Common myeloid progenitor, CD34-positive (primary cell): ENCODE measurements around the gene ARHGEF19.

Experiments used
- CTCF ChIA-PET: fragments of 350-600 bp; sonication (Branson Sonifier 250); formaldehyde crosslinking; loops from one replicate; lab custom pipeline; 2021; ENCODE audit warnings: antibody characterized with exemption; lab: Charles Lee
- POLR2A ChIA-PET: fragments of 350-600 bp; sonication (Branson Sonifier 250); formaldehyde crosslinking; loops from one replicate; lab custom pipeline; 2021; ENCODE audit warnings: antibody characterized with exemption; lab: Charles Lee
- DNase-seq, 3 donors: peaks; one replicate each; pipeline versions ENCODE4 v3.0.0 to v3.0.0-alpha.2; 2013
- H3K27ac ChIP-seq, 2 experiments: 1 replicate in 1 of 2; 2 replicates in 1 of 2; pipeline ENCODE4 v1.7.0; 2013; ENCODE audit warnings: inconsistent platforms in 2 of 2, low read length in 2 of 2, mild to moderate bottlenecking in 2 of 2, low read depth in 1 of 2, moderate library complexity in 1 of 2; ENCODE audit not compliant: severe bottlenecking in 2 of 2, insufficient read depth in 1 of 2, poor library complexity in 1 of 2
- H3K27me3 ChIP-seq, 5 experiments: replicated peaks in 2 of 5; 1 replicate in 3 of 5; 2 replicates in 2 of 5; pipeline versions ENCODE4 v1.6.1 to v1.7.0; 2013; ENCODE audit warnings: low read length in 4 of 5, mild to moderate bottlenecking in 2 of 5, moderate library complexity in 2 of 5, inconsistent platforms in 1 of 5; ENCODE audit not compliant: insufficient read depth in 5 of 5, control insufficient read depth in 4 of 5
- H3K36me3 ChIP-seq, 4 experiments: 1 replicate in 2 of 4; 2 replicates in 2 of 4; pipeline versions ENCODE4 v1.6.1 to v1.7.0; 2013; ENCODE audit warnings: low read length in 3 of 4, control low read depth in 1 of 4, mild to moderate bottlenecking in 1 of 4; ENCODE audit not compliant: control insufficient read depth in 4 of 4, insufficient read depth in 4 of 4
- H3K4me1 ChIP-seq, 4 experiments: 1 replicate in 3 of 4; 2 replicates in 1 of 4; pipeline versions ENCODE4 v1.6.1 to v1.7.1; 2013; ENCODE audit warnings: low read length in 3 of 4, mild to moderate bottlenecking in 3 of 4, control low read depth in 1 of 4, inconsistent platforms in 1 of 4, moderate library complexity in 1 of 4; ENCODE audit not compliant: control insufficient read depth in 4 of 4, insufficient read depth in 4 of 4; ENCODE audit errors: control extremely low read depth in 1 of 4
- H3K4me3 ChIP-seq, 7 experiments: 1 replicate in 4 of 7; 2 replicates in 3 of 7; pipeline versions ENCODE4 v1.5.1 to v1.7.0; 2013; ENCODE audit warnings: mild to moderate bottlenecking in 7 of 7, low read length in 6 of 7, moderate library complexity in 6 of 7, inconsistent platforms in 2 of 7, low read depth in 2 of 7, control low read depth in 1 of 7; ENCODE audit not compliant: insufficient read depth in 4 of 7, control insufficient read depth in 1 of 7; ENCODE audit errors: extremely low read depth in 1 of 7
- H3K9me3 ChIP-seq, 5 experiments: 1 replicate in 4 of 5; 2 replicates in 1 of 5; pipeline versions ENCODE4 v1.6.1 to v1.7.1; 2013; ENCODE audit warnings: low read length in 4 of 5, mild to moderate bottlenecking in 2 of 5, inconsistent platforms in 1 of 5, low read depth in 1 of 5, moderate library complexity in 1 of 5; ENCODE audit not compliant: control insufficient read depth in 4 of 5, insufficient read depth in 2 of 5; ENCODE audit errors: control extremely low read depth in 1 of 5
- WGBS: methylation state at CpG from one replicate; pipeline ENCODE4 v1.1.5; 2013; ENCODE audit not compliant: insufficient coverage; 5-methylcytosine and 5-hydroxymethylcytosine counted together

The ARHGEF19 gene

DNA sequence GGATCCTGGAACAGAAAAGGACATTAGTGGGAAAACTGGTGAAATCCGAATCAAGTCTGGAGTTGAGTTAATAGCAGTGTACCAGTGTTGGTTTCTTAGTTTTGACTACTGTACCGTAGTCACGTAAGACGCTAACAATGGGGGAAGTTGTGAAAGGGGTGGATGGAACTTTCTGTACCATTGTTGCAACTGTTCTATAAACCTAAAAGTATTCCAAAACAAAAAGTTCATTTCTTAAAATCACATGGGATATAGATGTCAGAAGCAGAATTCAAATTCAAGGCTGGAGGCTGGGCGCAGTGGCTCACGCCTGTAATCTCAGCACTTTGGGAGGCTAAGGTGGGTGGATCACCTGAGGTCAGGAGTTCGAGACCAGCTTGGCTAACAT is 16.9 kb downstream of the ARHGEF19 start:
- POLR2A ChIA-PET: no interaction called here
- WGBS: 83% methylated on average over 3 of the region's 7 CpGs
- Histone ChIP-seq H3K4me3 (no peak overlapping the region), H3K4me1 (no peaks in the 10 kb centered on the region), H3K27ac (no peak overlapping the region), H3K36me3 (peaks cover 0 to 16% (median 3%) of the 10 kb centered on the region in 4 experiments), H3K9me3 (no peaks in the 10 kb centered on the region), H3K27me3 (peaks cover 0 to 2% (median 0%) of the 10 kb centered on the region in 5 experiments)
- CTCF ChIA-PET: no interaction called here
- no peak for DNase-seq

DNA sequence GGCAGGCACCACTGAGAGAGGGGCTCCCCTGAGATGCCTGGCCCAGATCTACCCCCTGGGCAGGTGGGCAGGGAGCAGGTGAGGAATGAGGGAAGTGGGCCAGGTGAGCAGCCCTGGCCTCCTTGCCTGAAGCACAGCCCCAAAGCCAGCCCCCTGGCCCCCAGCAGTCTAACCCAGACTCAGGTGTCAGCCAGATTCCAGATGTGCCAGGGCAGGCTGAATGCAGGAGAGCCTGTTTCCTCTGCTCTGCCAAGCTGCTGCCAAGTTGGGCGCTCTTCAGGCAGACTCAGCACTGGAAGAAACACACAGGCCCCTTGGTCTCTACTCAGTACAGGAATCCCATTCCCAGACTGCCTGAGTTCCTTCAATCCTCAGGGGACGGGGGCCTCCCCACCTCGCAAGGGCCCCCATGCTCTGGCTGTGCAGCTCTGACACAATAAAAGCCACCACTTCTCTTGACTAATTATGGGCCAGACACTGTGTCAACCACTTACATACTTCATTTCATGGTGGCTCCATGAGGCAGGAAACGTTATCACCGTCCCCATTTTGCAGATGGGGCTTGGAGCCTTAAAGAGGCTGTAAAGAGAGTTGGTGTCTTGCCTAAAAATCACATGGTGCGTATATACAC is 20.4 kb downstream of the ARHGEF19 start:
- DNase-seq: no peak
- Histone ChIP-seq H3K4me3 (no peak overlapping the region), H3K36me3 (no peaks in the 10 kb centered on the region), H3K27ac (no peak overlapping the region), H3K27me3 (peaks cover 0 to 6% (median 0%) of the 10 kb centered on the region in 5 experiments), H3K4me1 (no peaks in the 10 kb centered on the region), H3K9me3 (no peaks in the 10 kb centered on the region)
- 92% methylated on average over 3 of the region's 6 CpGs for WGBS
- POLR2A ChIA-PET: no interaction called here
- CTCF ChIA-PET: interaction anchor here (3.9 to 14.0 kb wide), 2 partner anchors 53 to 114 kb away, joined by 21 to 356 read pairs; partner anchors contain the start of gene FAM131C

DNA sequence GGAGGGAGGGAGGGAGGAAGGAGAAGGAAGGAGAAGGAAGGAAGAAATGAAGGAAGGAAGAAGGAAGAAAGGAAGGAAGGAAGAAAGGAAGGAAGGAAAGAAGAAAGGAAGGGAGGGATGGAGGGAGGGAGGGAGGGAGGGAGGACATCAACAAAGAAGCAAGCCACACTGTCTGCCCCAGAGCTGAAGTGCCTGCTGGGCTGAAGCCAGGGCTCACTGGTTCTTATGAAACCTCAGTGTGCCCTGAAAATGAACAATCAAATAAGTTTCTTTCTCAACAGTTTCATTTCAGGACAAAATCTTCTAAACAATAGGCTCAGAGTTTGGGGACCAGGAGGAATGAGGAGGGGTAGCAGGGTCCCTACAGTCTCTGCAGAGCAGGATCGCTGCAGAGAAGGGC is 21.1 kb downstream of the ARHGEF19 start:
- Histone ChIP-seq H3K4me1 (no peaks in the 10 kb centered on the region), H3K4me3 (no peak overlapping the region), H3K36me3 (no peaks in the 10 kb centered on the region), H3K9me3 (no peaks in the 10 kb centered on the region), H3K27ac (no peak overlapping the region), H3K27me3 (peaks cover 0 to 6% (median 0%) of the 10 kb centered on the region in 5 experiments)
- ChIA-PET CTCF (interaction anchor here (3.9 to 14.0 kb wide), 2 partner anchors 54 to 114 kb away, joined by 21 to 356 read pairs; partner anchors contain the start of gene FAM131C), POLR2A (no interaction called here)
- DNase-seq: no peak
- 100% methylated on average over 1 of the region's 1 CpG for WGBS

DNA sequence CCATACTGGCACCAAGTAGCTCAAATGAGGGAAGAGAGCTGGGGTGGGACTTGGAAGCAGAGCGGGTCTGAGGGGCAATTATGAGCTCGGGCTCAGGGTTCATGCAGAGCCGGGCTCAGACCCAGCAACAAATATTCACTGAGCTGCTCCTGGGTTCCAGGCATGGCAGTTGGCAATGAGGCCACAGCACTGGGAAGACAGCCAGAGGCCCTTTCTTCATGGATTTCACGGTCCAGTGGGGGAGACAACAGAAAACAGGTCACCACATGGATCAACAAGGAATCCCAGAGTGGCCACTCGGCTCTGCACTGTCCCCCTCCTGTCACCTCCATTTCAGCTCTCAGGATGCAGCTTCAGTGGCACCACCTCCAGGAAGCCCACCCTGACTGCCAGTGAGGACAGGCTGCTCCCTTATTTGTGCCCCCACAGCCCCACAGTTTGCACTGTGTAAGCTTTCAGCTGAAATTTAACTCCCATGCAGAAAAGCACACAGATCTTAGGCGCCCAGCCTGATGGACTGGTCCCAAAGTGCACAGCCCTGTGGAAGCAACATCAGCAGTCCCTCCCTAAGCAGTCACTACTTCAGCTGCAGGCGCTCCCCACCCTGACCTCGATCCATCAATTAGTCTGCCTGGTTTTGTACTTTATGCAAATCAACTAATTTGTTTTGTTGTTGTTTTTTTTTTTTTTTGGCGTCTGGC is 22.4 kb downstream of the ARHGEF19 start:
- Histone ChIP-seq H3K9me3 (no peaks in the 10 kb centered on the region), H3K27me3 (peaks cover 0 to 6% (median 0%) of the 10 kb centered on the region in 5 experiments), H3K4me1 (no peaks in the 10 kb centered on the region), H3K36me3 (no peaks in the 10 kb centered on the region), H3K4me3 (no peak overlapping the region), H3K27ac (no peak overlapping the region)
- POLR2A ChIA-PET: interaction anchor here (0.5 kb wide), 1 partner anchor 1075 kb away, joined by 4 read pairs; no protein-coding TSS in a partner anchor
- WGBS: 91% methylated on average over 5 of the region's 9 CpGs
- DNase-seq: no peak
- CTCF ChIA-PET: interaction anchor here (0.9 to 14.0 kb wide), 7 partner anchors 9 to 112 kb away, joined by 3 to 356 read pairs (median 5); partner anchors contain the start of gene FAM131C

DNA sequence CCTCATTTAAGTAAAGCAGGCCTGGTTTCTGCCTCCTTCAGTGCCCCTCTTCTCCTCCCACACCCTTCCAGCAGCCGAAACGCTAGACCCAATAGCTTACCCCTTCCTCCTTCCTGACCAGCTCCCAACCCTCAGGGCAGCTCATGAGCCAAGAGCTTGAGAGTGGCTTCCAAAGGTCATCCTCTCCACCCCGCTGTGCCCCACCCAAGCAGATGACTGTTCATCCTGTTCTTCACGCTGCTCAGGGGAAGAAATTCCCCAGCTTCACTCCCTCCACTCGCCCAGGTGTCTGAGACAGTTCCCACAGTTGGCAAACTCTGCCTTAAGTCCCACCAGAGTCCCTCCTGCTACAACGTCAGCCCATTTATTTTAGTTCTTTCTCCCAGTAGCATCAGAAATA is 23.4 kb downstream of the ARHGEF19 start:
- Histone ChIP-seq H3K36me3 (no peaks in the 10 kb centered on the region), H3K4me3 (no peak overlapping the region), H3K27me3 (peaks cover 0 to 6% (median 0%) of the 10 kb centered on the region in 5 experiments), H3K4me1 (no peaks in the 10 kb centered on the region), H3K27ac (no peak overlapping the region), H3K9me3 (no peaks in the 10 kb centered on the region)
- POLR2A ChIA-PET: no interaction called here
- no peak for DNase-seq
- WGBS: 57% methylated on average over 6 of the region's 6 CpGs
- CTCF ChIA-PET: interaction anchor here (0.8 to 14.0 kb wide), 12 partner anchors 15 to 111 kb away, joined by 3 to 356 read pairs (median 4); partner anchors contain the start of genes EPHA2 and FAM131C

DNA sequence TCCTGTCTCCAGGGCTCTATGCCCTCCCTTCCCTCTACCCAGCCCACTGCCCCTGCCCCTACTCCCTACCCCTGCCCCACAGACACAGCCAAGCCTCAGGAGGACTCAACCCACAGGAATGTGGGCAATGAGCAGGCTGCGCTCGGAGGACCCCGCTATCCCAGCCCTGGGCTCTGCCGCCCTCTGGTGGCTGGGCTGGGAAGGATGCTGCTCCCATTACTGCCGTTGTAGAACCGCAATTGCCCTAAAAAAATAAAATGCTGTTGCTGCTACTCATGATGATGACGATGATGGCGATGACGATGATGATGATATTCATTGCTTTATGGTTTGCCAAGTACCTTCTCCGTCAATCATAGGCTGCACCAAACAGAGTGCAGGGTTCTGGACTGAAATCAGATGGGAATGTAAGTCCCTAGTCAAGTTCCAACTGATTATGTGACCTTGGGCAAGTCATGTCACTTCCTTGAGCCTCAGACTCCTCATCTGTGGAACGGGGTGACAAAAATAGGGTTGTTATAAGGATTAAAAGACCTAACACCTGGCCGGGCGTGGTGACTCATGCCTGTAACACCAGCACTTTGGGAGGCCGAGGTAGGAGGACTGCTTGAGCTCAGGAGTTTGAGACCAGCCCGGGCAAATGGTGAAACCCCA is 24.6 kb downstream of the ARHGEF19 start:
- POLR2A ChIA-PET: no interaction called here
- H3K36me3 ChIP-seq: no peaks in the 10 kb centered on the region
- DNase-seq: peak; percentile 61 to 78 (median 70)
- CTCF ChIA-PET: interaction anchor here (1.2 to 14.0 kb wide), 11 partner anchors 16 to 178 kb away, joined by 3 to 356 read pairs (median 6); partner anchors contain the start of genes EPHA2 and FAM131C
- WGBS: under 1% methylated on average over 10 of the region's 15 CpGs
- H3K27ac ChIP-seq: no peak overlapping the region
- H3K9me3 ChIP-seq: no peaks in the 10 kb centered on the region
- no peak overlapping the region for H3K4me3 ChIP-seq
- no peaks in the 10 kb centered on the region for H3K4me1 ChIP-seq
- peaks cover 0 to 6% (median 0%) of the 10 kb centered on the region in 5 experiments for H3K27me3 ChIP-seq
